T1000 (cell line): Measurements from ENCODE around the gene C12orf56.
"Not testable (repeated sequence)": the region's sequence is repeated elsewhere in the genome, so short reads cannot be mapped to it uniquely, and the experiment has no call there.

Experiments
- DNase-seq: peaks from one replicate; lab custom pipeline; 2025; ENCODE audit warnings: mixed read lengths; lab: John Stamatoyannopoulos, UW

The C12orf56 gene

GRCh38 chr12:64311877-64312276 lies 78.7 kb downstream of the C12orf56 start:
- no peak for DNase-seq

- DNase-seq: no peak
Measured at GRCh38 chr12:64304571-64304970, 86.0 kb downstream of the C12orf56 start.

GRCh38 chr12:64299628-64300027 lies 90.9 kb downstream of the C12orf56 start:
- no peak for DNase-seq

GRCh38 chr12:64296301-64296700 lies 94.3 kb downstream of the C12orf56 start:
- no peak for DNase-seq

- DNase-seq: no peak
Measured at GRCh38 chr12:64293654-64294364, 96.7 kb downstream of the C12orf56 start.

GRCh38 chr12:64293174-64293573 lies 97.4 kb downstream of the C12orf56 start:
- not testable (repeated sequence) for DNase-seq

- no peak for DNase-seq
Measured at GRCh38 chr12:64286521-64286920, 104.0 kb downstream of the C12orf56 start.

- no peak for DNase-seq
Measured at GRCh38 chr12:64284256-64284655, 106.3 kb downstream of the C12orf56 start.

- no peak for DNase-seq
Measured at GRCh38 chr12:64278421-64278820, 112.1 kb downstream of the C12orf56 start.

- no peak for DNase-seq
Measured at GRCh38 chr12:64273527-64274403, 116.8 kb downstream of the C12orf56 start.

- DNase-seq: no peak
Measured at GRCh38 chr12:64270411-64270810, 120.1 kb downstream of the C12orf56 start.

GRCh38 chr12:64269161-64269560 lies 121.4 kb downstream of the C12orf56 start:
- no peak for DNase-seq

- no peak for DNase-seq
Measured at GRCh38 chr12:64268409-64268808, 122.1 kb downstream of the C12orf56 start.

GRCh38 chr12:64265839-64266238 lies 124.7 kb downstream of the C12orf56 start:
- no peak for DNase-seq

- no peak for DNase-seq
Measured at GRCh38 chr12:64261813-64262212, 128.7 kb downstream of the C12orf56 start.

GRCh38 chr12:64258576-64258975 lies 132.0 kb downstream of the C12orf56 start:
- no peak for DNase-seq

GRCh38 chr12:64256166-64256800 lies 134.3 kb downstream of the C12orf56 start:
- no peak for DNase-seq

GRCh38 chr12:64255249-64255648 lies 135.3 kb downstream of the C12orf56 start:
- DNase-seq: no peak

- DNase-seq: no peak
Measured at GRCh38 chr12:64253356-64253755, 137.2 kb downstream of the C12orf56 start.

- DNase-seq: no peak
Measured at GRCh38 chr12:64252681-64253080, 137.9 kb downstream of the C12orf56 start.

- DNase-seq: no peak
Measured at GRCh38 chr12:64243809-64244208, 146.7 kb downstream of the C12orf56 start.

GRCh38 chr12:64240781-64241180 lies 149.8 kb downstream of the C12orf56 start:
- no peak for DNase-seq

GRCh38 chr12:64237382-64237781 lies 153.2 kb downstream of the C12orf56 start:
- DNase-seq: no peak
